ENCODE data around the gene FXYD4.

Gene FXYD4

GRCh38 chr10:43393606-43394360 lies 22.3 kb downstream of the FXYD4 start:
- no peaks in the 10 kb centered on the region for H3K27me3 Mint-ChIP-seq
- H3K9me3 Mint-ChIP-seq: no peaks in the 10 kb centered on the region
- peak overlapping the region; percentile 1 to 84 for H3K27ac Mint-ChIP-seq
- peak overlapping the region in 1 of 2 donors; percentile 15 for H3K4me3 Mint-ChIP-seq
- no peak for DNase-seq
- ATAC-seq: no peak
- peaks cover 82% of the 10 kb centered on the region for H3K4me1 Mint-ChIP-seq

GRCh38 chr10:43394868-43395267 lies 23.4 kb downstream of the FXYD4 start:
- peaks cover 80% of the 10 kb centered on the region for H3K4me1 Mint-ChIP-seq
- H3K27ac Mint-ChIP-seq: peak overlapping the region in 1 of 2 donors; percentile 57
- DNase-seq: no peak
- H3K27me3 Mint-ChIP-seq: no peaks in the 10 kb centered on the region
- peak overlapping the region; percentile 94 to 97 for H3K4me3 Mint-ChIP-seq
- no peaks in the 10 kb centered on the region for H3K9me3 Mint-ChIP-seq
- ATAC-seq: no peak

DNA sequence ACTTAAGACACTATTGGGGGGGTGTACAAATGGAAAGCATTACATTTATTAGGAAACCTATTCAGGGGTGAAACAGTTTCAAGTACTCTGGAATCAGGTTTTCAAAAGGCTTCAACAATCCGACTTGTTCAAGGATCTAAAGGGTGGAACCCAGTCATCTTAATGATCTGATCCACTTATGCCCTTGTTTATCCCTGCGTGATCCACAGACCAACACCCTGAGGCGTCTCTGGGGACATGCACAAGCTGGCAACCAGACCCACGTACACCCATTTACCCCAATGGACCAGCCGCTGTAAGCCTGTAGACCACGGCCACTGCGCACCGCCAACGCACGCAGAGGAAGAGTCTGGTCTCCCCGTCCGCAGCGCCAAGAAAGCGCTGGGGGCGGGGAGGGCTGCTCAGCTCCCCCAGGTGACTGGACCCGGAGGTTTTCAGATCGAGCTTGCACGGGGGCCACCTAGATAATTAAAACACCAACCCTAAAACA lies 24.2 kb downstream of the FXYD4 start:
- Mint-ChIP-seq H3K4me1 (peaks cover 80% of the 10 kb centered on the region), H3K4me3 (peak overlapping the region; percentile 94 to 97), H3K9me3 (no peaks in the 10 kb centered on the region), H3K27me3 (no peaks in the 10 kb centered on the region), H3K27ac (peak overlapping the region; percentile 98 to 99)
- DNase-seq (no peak), ATAC-seq (no peak)

DNA sequence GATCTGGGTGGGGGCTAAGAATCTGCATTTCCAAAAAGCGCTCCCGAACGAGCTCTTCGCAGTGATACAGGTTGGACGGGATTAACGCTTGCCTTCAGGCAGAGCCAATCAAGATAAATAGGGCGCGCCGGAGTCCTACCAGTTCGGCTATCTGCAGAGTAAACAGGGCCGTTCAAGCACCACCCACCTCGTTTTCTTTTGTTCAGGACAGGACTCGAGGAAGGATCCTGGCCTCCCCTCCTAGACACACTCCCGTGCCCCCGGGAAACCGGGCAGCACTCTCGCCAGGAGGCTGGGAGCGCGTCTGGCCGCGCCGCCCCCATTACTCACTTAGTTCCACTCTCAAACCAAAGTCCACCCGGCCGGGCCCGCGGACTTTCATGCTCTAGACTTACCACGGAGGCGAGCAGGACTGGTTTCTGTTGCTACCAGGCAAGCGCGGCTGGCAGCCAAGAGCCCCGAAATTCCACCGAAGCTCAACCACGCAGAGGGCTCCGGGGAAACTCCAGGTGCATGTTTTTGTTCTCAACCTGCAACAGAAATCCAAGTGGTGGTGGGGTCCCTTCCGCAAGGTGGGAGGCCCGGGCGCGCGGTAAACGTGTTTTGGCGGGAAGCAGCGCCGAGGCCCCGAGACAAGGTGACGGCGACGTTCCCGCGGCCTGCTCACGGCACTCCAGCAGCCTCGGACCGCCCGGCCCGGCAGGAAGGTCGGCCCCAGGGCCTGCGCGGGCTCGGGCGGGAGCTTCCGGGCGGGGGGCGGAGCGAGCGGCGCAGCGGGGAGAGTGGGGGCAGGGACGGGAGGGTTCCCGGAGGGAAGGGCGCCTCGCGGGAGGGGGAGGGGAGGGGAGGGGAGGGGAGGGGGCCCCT lies 24.9 kb downstream of the FXYD4 start:
- ATAC-seq (peak; percentile 74), DNase-seq (peak; percentile 69 to 78)
- Mint-ChIP-seq H3K4me1 (peaks cover 82% of the 10 kb centered on the region), H3K4me3 (peak overlapping the region; percentile 94 to 97), H3K9me3 (no peaks in the 10 kb centered on the region), H3K27me3 (no peaks in the 10 kb centered on the region), H3K27ac (peak overlapping the region; percentile 98 to 99)

GRCh38 chr10:43396928-43397624 lies 25.6 kb downstream of the FXYD4 start:
- peaks cover 82% of the 10 kb centered on the region for H3K4me1 Mint-ChIP-seq
- H3K27ac Mint-ChIP-seq: peak overlapping the region; percentile 90 to 96

DNA sequence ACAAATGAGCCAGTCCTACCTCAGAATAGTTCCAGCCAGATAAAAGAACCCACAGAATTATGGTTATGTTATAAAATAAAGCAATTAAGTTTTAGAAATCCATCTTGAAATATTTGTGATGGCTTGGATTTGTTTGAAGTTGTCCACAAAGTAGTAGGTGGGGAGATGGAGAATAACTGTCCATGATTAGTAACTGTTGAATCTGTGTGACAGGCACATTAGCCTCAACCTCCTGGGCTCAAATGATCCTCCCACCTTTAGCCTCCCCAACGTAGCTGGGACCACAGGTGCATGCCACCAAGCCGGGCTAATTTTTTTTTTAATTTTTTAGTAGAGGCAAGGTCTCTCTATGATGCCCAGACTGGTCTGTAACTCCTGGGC lies 27.5 kb downstream of the FXYD4 start:
- H3K4me3 Mint-ChIP-seq: peak overlapping the region; percentile 89 to 94
- peaks cover 84% of the 10 kb centered on the region for H3K4me1 Mint-ChIP-seq
- no peaks in the 10 kb centered on the region for H3K27me3 Mint-ChIP-seq
- no peak for ATAC-seq
- no peaks in the 10 kb centered on the region for H3K9me3 Mint-ChIP-seq
- no peak for DNase-seq
- peak overlapping the region in 1 of 2 donors; percentile 90 for H3K27ac Mint-ChIP-seq

More at GRCh38 chr10:43396928-43397624, 25.6 kb downstream of the FXYD4 start:
- no peaks in the 10 kb centered on the region for H3K27me3 Mint-ChIP-seq
- H3K4me3 Mint-ChIP-seq: peak overlapping the region; percentile 89 to 94
- ATAC-seq (peak; percentile 83), DNase-seq (peak; percentile 85 to 90)
- H3K9me3 Mint-ChIP-seq: no peaks in the 10 kb centered on the region

- DNase-seq: no peak
- Mint-ChIP-seq H3K4me3 (peak overlapping the region; percentile 89 to 94), H3K9me3 (no peaks in the 10 kb centered on the region), H3K27ac (peak overlapping the region in 1 of 2 donors; percentile 88), H3K4me1 (peaks cover 86% of the 10 kb centered on the region), H3K27me3 (no peaks in the 10 kb centered on the region)
- peak; percentile 51 for ATAC-seq
Observed at GRCh38 chr10:43399320-43400310, 28.2 kb downstream of the FXYD4 start.

- peaks cover 71% of the 10 kb centered on the region for H3K4me1 Mint-ChIP-seq
- H3K9me3 Mint-ChIP-seq: no peaks in the 10 kb centered on the region
- H3K27ac Mint-ChIP-seq: peak overlapping the region; percentile 2 to 54
- DNase-seq: no peak
- H3K27me3 Mint-ChIP-seq: no peaks in the 10 kb centered on the region
- H3K4me3 Mint-ChIP-seq: peak overlapping the region; percentile 67 to 85
- no peak for ATAC-seq
Observed at GRCh38 chr10:43401627-43402026, 30.2 kb downstream of the FXYD4 start.

DNA sequence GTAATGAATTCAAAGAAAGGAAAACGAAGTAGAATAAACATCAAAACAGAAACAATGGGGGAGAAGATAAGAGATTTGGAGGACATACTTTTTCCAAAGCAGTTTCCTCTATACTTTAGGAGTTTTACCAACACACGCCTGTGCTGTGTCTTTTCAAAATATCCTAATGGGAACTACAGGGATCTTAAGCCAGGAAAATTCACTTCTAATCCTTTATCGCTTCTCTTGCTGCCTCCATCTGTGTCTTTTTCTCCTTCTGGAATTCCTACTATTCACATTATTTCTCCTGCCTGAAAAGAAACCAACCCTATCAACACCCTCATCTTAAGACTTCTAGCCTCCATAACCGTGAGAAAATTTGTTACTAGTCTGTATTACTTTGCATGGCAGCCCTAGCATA lies 30.7 kb downstream of the FXYD4 start:
- peak overlapping the region in 1 of 2 donors; percentile 0 for H3K27ac Mint-ChIP-seq
- H3K4me3 Mint-ChIP-seq: peak overlapping the region; percentile 85 to 86
- DNase-seq (no peak), ATAC-seq (no peak)
- H3K4me1 Mint-ChIP-seq: peaks cover 71% of the 10 kb centered on the region
- H3K27me3 Mint-ChIP-seq: no peaks in the 10 kb centered on the region
- no peaks in the 10 kb centered on the region for H3K9me3 Mint-ChIP-seq

DNA sequence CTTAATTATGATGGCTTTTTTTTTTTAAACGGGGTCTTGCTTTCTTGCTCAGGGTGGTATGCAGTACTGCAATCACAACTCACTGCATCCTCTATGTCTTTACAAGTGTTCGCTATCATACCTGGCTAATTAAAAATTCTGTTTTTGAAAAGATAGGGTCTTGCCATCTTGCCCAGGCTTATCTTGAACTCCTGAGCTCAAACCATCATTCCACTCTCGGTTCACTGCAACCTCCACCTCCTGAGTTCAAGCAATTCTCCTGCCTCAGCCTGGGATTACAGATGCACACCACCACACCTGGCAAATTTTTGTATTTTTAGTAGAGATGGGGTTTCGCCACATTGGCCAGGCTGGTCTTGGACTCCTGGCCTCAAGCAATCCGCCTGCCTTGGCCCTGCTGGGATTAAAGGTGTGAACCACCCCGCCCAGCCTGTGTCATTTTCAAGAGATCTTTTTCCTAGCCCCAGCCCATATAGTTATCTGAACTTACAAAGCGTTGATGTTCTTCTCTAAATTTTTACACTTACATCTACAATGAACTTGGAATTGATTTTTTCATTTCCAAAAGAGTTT lies 31.5 kb downstream of the FXYD4 start:
- DNase-seq (no peak), ATAC-seq (no peak)
- no peak overlapping the region for H3K27ac Mint-ChIP-seq
- no peaks in the 10 kb centered on the region for H3K27me3 Mint-ChIP-seq
- no peaks in the 10 kb centered on the region for H3K9me3 Mint-ChIP-seq
- peaks cover 69% of the 10 kb centered on the region for H3K4me1 Mint-ChIP-seq
- H3K4me3 Mint-ChIP-seq: peak overlapping the region; percentile 85 to 86

- peak overlapping the region; percentile 85 to 86 for H3K4me3 Mint-ChIP-seq
- H3K27ac Mint-ChIP-seq: peak overlapping the region; percentile 29 to 75
- DNase-seq: no peak
- no peak for ATAC-seq
- H3K27me3 Mint-ChIP-seq: no peaks in the 10 kb centered on the region
- H3K4me1 Mint-ChIP-seq: peaks cover 64% of the 10 kb centered on the region
- H3K9me3 Mint-ChIP-seq: no peaks in the 10 kb centered on the region
Observed at GRCh38 chr10:43403911-43404703, 32.7 kb downstream of the FXYD4 start.

- ATAC-seq (no peak), DNase-seq (no peak)
- Mint-ChIP-seq H3K9me3 (no peaks in the 10 kb centered on the region), H3K27me3 (no peaks in the 10 kb centered on the region), H3K27ac (peak overlapping the region; percentile 29 to 59), H3K4me3 (peak overlapping the region; percentile 85 to 86), H3K4me1 (peaks cover 61% of the 10 kb centered on the region)
Observed at GRCh38 chr10:43404704-43405084, 33.3 kb downstream of the FXYD4 start.

DNA sequence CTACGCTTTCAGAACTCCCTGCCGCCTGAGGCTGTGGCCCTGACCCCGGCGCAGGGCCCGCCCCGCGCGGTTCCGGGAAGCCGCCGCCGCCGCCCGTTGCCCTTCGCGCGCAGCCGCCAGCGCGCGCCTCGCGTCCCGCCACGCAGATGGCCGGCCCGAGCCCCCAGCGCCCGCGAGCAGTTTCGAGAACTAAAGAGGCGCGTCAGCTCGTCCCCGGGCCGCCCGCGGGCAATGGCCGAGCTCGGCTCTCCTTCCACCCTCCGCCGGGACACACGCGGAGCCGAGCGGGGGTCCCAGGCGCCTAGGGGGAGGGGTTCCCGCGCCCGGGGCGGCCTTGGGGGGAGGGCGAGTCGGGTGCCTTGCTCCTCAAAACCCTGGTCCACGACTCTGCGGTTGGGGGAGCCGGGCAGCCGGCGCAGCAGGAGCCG lies 35.7 kb downstream of the FXYD4 start:
- peaks cover 50% of the 10 kb centered on the region for H3K4me1 Mint-ChIP-seq

More for the DNA sequence above, 35.7 kb downstream of the FXYD4 start:
- DNase-seq (peak; percentile 60 to 66), ATAC-seq (peak; percentile 8)
- peak overlapping the region; percentile 97 to 100 for H3K27ac Mint-ChIP-seq
- H3K4me3 Mint-ChIP-seq: peak overlapping the region; percentile 95 to 99
- no peaks in the 10 kb centered on the region for H3K27me3 Mint-ChIP-seq
- H3K9me3 Mint-ChIP-seq: no peaks in the 10 kb centered on the region
